ENCODE results near the gene TMEM79.

The TMEM79 gene

DNA sequence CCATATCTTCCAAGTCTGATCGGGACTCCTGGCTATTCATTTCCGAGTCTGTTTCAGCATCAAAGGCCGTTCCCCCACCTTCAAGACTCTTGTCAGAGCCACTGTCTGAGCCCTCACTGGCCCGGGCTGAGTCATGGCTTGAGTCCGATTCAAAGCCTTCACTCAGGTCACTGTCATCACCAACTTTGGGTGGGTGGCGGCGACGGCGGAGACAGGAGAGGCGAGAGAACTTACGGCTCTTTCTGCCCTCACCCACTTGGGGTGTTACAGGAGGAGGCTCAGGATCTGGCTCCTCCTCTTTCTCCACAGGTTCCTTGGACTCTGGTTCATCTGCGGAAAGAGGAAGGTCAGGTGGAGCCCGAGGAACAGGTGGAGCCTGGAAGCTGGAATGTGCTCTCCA, 18.1 kb upstream of the TMEM79 start:
- FAIRE-seq: no peak

DNA sequence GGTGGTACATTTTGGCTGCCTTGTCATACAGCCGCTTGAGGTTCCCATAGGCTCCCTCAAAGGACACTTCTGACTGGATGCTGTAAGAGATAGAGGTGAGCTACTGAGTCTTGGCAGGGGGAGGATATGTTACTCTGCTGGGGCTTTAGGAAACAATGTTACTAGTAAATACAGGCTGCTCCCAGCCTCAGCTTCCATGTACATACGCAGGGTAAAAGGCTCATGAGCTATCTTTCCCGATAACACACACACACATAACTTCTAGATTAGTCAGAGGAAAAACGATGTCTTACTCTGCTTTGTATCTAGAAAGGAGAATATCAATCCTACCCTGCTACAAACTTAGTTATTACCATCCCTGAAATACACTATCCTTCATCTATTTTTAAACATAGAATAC, 15.8 kb upstream of the TMEM79 start:
- no peak for FAIRE-seq

DNA sequence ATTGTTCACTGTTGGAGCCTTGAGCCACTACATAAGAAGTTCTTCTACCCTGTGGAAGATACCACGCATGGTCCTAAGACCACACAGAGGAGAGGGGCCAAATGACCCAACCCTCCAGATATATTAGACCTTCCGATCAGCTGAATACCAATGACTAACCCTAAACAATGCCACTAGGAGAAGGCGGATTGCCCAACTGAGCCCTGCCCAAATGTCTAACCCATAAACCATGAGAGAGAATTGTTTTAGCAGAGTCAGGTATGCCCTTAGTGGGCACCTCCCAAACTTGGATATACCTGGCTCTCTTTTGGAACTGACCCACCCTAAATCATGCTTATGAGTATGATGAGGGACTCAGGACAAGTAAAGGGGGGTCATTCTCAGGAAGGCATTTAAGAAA, 13.8 kb upstream of the TMEM79 start:
- FAIRE-seq: no peak

DNA sequence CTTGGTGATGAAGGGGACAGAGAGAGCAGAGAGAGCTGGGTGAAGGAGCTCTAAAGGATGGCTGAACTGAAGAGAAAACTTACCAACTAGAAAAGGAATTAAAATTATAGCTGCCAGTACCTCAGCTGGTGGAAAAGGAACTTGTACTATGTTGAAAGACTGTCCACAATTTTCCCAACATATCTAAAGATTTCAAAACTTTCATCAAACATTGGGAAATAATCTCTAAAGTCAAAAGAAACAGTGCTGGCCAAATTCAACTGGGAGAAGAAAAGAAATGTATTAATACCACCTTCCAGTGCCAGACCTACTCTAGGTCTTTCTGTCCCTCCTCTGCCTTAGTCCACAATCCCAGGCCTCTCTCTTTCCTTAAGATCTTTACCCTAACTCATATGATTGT, 7.6 kb upstream of the TMEM79 start:
- no peak for FAIRE-seq

DNA sequence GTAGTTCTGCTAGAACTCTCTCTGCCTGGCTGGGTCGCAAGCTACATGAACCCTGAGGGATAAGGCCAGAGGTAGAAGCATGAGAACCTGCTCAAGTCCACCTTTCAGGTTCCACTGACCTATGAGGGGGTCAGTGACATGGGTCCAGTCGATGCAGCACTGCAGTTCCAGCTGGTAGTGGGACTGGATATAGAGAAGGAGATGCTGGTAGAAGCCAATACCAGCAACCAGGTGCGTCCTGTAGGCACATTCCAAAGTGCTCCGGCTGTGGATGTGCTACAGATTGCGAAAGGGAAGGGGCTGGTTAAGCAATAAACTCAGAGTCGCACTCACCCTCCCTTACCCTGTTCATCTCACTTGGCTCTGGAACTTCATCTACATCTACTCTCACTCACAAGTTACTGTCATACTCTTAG, 7.2 kb upstream of the TMEM79 start:
- no peak for FAIRE-seq

DNA sequence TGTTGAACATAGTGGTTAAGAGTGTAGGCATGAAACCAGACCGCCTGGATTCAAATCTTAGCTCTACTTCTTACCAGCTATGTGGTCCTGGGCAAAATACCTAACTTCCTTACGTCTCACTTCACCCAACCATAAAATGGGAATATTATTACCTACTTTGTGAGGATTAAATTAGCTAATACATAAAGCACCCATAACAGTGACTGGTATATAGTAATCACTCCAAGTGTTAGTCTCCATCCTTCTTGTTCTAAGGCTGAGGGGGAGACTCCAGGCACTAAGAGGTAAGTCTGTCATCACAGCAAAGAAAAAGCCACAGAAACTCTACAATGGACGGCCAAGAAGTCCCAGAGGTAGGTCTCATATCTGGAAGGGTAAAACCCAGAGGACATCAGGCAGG, 4.3 kb upstream of the TMEM79 start:
- FAIRE-seq: no peak

DNA sequence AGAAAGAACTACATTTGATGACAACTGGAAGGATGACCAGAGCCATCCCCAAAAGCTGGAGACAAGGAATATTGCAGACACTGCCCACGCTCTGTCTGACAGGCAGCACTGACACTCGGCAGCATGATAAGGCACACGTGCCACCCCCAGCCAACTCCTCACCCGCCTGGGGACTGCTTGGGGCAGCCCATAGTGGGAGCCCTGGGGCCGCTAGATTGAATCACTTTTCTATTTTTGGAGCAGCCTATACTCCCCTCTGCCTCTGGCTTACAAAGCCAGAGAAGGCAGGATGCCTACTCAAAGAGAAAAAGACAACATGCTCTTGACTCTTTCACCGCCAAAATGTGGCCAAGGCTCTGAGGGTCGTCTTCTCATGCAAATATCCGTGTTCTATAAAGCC, 2.8 kb upstream of the TMEM79 start:
- no peak for FAIRE-seq

DNA sequence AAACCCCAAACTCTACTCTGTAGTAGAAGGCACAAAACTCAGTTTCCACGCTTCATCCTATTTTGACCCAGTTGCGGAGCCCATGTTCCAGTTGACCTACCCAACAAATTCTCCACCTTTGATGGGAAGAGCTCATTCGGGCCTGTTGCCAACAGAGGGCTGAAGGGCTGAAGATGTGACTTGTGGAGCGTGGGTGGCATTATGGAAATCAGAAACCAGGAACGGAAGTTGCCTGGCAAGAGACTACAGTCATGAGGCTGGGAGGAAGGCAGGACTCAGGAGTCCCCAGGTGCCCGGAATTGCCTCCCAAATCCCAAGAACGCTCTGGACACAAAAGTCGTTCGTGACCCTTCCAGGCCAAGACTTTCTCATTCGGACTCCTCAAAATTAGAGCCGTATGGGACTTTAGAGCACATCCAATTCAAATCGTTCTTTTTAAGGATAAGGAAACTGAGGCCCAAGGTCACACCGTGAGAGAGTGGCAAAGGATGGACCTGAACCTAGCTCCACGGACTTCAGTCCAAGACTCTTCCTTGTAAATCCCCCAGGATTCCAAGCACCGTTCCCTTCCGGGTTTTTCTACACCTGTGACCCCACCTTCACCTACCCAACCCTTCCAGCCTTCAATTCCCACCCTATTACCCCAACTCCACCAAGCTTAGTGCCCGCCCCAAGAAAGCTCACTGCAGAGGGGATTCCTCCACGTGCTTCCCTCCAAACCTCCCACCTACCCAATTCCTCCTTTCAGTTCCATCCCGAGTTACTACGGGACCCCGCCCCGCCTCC, 2.2 kb upstream of the TMEM79 start:
- no peak for FAIRE-seq

DNA sequence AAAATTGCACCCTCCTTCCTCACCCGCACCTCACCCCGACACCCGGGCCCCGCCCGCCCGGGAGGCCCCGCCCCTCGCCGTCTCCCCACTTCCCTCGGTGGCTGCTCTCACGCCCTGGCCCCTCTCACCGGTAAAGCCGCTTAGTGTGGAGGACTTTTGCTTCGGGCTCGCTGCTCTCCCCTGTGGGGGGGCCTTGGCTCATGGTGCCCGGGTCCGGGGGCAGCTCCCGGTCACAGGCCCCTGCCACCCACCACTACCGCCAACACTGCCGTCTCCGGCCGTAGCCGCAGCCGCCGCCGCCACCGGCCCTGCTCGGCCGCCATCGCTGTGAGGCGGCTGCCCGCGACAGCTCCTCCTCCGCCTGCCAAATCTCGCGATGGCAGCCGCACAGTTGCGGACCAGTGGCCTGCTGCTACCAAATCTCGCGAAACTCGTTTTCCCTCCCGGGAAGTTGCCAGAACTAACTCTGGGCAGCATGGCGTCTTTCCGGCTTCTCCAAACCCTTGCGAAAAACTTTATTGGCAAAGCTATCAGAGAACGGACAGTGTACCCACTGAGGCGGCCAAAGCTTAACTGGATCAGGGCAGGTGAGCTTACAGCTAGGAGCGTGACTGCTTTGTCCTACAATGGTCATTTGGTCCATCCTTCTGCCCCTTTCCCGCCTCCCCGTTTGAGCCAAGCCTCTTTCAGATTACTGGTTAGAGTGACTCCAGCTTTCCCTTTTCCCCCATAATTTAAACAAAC, 1.5 kb upstream of the TMEM79 start, which contains the start of gene SMG5:
TSS of gene SMG5 (minus strand) at position 347 of the 744 bp plus-strand sequence. CDS start at position 202, 145 bp downstream.
- FAIRE-seq: peak; percentile 94

DNA sequence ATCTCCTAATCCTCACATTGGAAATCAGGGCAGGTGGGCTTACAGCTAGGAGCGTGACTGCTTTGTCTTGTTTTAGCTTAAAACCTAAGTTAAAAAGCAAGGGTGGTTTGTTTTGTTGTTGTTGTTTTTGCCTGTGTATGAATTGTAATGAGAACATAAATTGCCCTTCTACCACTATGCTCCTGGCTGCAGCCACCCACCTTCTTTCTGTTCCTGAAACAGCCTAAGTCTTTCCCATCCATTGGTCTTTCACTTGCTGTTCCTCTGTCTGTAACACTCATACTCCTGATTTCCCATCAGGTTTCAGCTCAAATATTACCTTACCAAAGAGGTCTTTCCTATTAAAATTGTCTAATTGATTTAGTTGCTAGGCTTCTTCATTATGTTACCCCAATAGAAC, 604 bp upstream of the TMEM79 start:
- FAIRE-seq: no peak

DNA sequence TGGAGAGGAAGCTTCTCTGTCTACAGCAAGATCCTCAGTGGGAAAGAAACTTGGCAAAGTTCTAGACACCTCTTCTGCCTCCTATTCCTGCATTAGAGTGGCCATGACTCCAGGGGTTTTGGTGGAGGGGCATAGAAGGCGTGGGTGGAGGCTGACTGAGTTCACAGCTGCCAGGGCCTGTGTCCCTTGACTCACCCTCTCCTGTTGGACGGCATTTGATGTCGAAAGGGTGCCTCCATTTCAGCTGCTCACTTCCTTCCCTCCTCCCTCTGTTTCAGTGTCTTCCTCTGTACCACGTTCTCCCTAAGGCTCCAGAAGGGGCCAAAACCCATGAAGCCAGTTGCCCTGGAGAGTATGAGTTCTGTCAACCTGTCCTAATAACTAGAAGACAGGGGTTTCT, 632 bp downstream of the TMEM79 start:
- no peak for FAIRE-seq

DNA sequence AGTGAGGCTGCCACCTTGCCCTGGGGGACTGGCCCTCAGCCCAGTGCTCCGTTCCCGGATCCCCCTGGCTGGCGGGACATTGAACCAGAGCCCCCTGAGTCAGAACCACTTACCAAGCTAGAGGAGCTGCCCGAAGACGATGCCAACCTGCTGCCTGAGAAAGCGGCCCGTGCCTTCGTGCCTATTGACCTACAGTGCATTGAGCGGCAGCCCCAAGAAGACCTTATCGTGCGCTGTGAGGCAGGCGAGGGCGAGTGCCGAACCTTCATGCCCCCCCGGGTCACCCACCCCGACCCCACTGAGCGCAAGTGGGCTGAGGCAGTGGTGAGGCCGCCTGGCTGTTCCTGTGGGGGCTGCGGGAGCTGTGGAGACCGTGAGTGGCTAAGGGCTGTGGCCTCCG, 1.3 kb downstream of the TMEM79 start:
- no peak for FAIRE-seq

DNA sequence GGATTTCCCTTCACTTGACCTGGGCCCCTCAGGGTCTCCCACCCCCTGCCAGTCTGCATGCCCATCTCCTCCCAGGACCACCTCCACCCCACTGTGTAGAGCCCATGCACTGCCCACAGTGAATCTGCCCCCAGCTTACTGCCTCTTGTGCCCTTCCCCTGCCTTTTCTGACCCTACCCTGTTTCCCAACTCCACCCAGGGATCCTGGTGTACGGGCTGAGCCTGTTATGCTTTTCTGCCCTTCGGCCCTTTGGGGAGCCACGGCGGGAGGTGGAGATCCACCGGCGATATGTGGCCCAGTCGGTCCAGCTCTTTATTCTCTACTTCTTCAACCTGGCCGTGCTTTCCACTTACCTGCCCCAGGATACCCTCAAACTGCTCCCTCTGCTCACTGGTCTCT, 1.9 kb downstream of the TMEM79 start:
- no peak for FAIRE-seq

DNA sequence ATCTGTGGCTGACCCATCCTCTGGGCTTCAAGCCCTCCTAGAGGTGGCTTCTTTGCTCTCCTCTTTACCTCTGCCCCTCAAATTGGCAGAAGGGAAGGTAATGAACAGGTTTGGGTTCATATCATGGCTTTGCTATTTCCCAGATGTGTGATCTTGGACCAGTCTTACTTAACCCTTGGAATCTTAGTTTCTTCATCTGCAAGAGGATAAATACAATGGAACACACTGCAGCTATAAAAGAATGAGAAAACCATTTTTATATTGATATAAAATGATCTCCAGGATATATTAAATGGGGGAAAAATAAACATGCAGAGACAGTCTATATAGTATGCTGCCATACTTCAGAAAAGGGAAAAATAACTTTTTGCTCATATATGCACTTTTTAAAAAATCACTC, 5.7 kb downstream of the TMEM79 start:
- no peak for FAIRE-seq

DNA sequence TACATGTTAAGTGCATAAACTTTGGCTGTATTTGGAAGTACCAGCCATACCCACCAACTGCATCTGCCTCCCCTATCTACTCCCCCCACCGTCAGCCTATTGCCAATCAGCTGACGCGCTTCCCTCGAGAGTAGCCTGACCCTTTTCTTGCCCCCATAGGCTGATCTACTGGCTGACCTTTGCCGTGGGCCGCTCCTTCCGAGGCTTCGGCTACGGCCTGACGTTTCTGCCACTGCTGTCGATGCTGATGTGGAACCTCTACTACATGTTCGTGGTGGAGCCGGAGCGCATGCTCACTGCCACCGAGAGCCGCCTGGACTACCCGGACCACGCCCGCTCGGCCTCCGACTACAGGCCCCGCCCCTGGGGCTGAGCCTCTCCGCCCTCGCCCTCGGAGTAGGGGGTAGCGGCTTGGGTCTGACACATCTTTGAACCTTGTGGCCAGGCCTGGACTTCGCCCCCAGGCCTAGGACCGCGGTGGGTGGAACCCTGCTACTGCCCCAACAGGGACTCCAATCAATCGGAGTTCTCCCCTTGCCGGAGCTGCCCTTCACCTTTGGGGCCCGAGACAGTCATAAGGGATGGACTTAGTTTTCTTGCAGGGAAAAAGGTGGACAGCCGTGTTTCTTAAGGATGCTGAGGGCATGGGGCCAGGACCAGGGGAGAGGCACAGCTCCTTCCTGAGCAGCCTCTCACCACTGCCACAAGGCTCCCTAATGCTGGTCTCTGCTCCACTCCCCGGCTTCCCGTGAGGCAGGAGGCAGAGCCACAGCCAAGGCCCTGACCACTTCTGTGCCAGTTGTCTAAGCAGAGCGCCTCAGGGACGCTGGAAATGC, 7.3 kb downstream of the TMEM79 start:
- FAIRE-seq: no peak

DNA sequence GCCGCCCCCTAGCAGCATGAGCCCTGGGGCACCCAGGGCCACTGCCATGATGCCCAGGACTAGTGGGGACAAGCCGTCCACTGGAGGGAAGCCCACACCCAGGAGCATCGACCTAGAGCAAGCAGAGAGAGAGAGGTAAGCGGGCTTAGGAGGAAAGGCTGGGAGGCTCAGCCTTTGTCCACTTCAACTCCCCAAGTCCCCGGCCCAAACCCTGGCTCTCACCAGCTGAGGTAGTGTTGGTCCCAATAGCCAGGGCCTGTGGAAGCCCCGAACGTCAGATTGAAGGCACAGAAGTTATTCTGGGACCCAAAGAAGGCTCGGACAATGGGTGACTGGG, 8.9 kb downstream of the TMEM79 start:
- FAIRE-seq: no peak

DNA sequence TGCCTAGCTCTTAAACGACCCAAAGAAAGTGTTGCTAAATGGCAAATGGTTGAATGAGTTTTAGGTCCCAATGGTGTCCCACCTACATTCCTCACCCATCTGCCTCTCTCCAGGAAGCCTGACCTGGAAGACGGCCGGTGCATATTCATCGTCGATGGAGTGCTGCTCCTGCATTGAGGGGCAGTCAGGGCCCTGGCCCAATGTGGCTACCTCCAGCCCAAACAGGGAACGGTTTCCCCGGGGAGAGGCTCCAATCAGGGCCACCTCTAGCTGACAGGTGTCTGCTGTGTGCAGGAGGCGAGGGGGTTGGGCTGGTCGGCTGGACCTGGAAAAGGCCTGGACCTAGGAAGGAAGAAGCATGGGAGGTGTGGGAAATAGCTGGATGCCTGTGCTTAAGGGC, 9.8 kb downstream of the TMEM79 start:
- no peak for FAIRE-seq

DNA sequence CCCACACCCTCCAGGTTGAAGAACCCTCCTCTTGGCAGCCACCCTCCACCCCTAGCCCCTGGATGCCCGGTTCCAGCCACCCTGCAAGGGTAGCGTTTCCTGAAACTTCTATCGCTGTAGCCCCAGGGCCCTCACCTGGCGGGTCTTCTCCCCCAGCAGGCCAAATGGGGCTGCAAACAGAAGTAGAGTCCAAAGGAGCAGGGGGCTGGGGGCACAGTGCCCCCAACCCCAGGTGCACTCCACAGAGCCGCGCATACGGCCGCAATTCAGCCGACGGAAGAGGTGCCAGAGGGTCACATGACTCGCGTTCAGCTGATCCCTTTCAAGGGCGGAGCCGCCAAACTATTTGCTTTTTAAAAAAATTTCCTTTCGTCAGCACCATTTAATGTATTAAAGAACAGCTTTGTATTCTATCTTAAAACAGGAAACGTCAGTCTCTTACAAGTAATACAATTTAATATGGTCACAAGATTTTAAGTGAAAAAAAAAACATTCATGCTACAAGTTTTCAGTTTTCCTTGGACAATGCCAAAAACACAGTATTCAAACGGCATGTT, 11.3 kb downstream of the TMEM79 start, which contains the start of gene GLMP:
TSS of gene GLMP (minus strand) at position 289 of the 557 bp plus-strand sequence. CDS start at position 255, 34 bp downstream.
- no peak for FAIRE-seq

DNA sequence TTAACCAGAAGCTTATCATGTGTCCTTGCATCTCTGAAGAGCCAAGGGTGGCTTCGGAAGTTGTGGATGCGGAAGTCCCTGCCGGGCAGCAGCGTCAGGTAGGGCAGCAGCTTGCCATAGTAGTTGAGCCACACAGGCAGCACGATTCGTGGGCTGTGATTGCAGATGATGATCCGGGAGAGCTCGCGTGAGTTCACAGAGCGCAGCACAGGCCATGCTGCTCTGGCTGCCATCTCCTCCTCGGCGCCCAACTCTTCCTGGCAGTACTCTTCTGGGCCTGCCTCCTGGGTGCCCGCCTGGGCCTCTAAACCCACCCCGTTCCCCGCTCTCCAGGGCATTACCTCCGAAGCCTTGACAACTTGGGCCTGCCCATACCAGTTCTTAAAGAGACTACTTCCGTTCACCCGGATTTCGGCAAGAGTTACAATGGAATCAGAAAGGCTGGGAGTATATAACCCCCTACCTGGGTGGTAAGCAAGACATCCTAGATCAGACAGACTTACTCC, 14.8 kb downstream of the TMEM79 start, which contains the start of gene VHLL:
TSS of gene VHLL (minus strand) at position 456 of the 506 bp plus-strand sequence. CDS start at position 338, 118 bp downstream.
- no peak for FAIRE-seq

DNA sequence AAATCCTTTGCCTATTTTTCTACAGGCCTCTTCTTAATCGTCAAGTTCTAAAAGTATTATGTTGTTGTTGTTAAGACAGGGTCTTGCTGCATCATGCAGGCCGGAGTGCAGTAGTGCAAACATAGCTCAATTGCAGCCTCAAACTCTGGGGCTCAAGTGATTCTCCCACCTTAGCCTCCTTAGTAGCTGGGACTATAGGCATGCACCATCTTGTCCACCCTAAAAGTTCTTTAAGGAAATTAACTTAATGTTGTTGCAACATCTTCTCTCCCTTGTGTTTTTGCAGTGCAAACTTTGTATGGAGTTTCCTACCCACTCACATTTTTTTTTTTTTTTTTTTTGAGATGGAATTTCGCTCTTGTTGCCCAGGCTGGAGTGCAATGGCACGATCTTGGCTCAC, 19.1 kb downstream of the TMEM79 start:
- no peak for FAIRE-seq

DNA sequence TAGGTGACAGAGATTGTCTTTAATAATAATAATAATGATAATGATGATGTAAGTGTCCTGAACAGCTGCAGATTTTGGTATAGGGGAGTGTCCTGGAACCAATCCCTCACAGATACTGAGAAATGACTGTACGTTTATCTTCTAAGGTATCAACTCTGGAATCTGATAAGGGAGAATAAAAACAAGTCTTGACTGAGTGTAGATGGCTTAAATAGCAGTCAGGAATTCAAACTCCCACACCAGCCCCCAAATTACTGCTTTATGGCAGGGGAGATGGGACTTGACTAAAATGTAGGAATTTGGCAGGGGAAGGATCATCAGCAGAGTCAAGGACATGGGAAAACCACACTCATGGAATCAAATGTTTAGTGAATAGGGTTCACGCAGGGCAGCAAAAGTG, 21.1 kb downstream of the TMEM79 start:
- FAIRE-seq: no peak

DNA sequence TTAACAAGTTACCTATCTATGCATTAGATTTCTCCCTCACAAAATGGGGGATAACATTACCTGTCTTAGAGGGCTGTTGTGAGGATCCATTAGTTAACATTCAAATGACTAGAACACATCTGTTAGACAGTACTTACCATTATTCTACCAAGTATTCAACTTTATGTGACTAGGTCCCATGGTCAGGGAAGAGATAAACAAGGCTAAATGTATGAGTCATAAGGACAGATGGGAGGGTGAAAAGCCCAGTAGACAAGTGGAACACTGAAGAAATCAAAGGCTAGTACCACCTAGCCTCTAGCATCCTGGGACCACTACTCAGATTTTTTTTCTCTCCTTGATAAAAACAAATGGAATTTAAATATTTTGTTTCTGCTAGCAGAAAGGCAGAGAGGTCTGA, 24.0 kb downstream of the TMEM79 start:
- no peak for FAIRE-seq

DNA sequence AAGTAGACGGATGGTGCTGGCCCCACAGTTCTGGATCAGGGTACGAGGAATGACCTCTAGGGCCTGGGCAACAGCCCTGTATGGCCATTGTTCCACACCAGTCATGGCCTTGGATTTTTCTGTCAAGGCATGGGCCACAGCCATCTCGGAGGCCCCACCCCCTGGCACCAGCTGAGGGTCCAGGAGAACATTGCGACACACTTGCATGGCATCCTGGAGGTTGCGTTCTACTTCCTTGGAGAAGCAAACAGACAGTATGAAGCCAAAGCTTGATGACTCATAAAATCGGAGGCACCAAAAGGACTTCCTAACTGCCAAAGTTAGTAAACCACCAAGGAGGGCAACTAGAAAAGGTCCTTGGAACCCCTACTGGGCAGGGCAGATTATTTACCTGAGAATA, 26.8 kb downstream of the TMEM79 start:
- FAIRE-seq: no peak
